GM23248 (cell line): ENCODE results near the gene EP400.

Experiments
- EZH2 ChIP-seq: fragments of 200-600 bp; sonication (generic); IDR thresholded peaks from 2 replicates; pipeline ENCODE4 v1.6.1; 2018; ENCODE audit warnings: antibody characterized with exemption, mild to moderate bottlenecking; ENCODE audit not compliant: insufficient read depth, poor library complexity, severe bottlenecking
- EZH2phosphoT487 ChIP-seq: fragments of 200-600 bp; sonication (generic); IDR thresholded peaks from 2 replicates; pipeline ENCODE4 v1.6.1; 2018; ENCODE audit warnings: antibody characterized with exemption, moderate library complexity, mild to moderate bottlenecking, low read depth; ENCODE audit not compliant: insufficient read depth

DNA sequence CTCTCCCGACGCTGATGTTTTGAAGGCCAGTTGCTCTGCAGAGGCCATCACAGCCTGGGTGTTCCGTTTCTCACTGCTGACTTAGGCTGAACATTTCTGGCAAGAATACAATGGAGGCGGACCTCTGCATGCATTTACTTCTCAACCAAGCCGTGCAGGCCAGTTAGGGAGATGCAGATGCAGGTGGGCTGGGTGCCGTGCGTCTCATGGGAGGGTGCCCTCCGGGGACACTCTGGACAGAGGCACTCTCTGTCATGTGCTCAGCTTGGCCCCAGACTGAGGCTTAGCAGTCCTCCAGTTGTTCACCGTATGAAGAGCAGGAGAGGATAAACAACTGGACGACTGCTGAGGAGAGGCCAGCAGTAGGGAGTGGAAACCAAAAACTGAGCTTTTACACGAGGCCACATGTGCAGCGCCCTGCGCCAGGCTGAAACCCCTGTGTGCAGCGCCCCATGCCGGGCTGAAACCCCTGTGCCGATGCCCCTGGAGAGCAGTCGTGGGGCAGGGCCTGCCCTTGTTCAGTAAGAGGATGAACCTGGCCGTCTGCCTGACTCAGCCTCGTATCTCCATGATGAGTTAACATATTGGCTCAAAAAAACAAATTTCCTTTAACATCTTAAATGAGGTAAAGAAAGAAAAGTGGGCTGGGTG, 162.0 kb downstream of the EP400 start:
- no peak for TF ChIP-seq EZH2
- TF ChIP-seq EZH2phosphoT487 = no peak
